Fibroblast of skin of scalp (primary cell): ENCODE measurements around the gene FBP1. TPM values are rescaled to one million over a fixed set of nuclear protein-coding genes. Genes with fewer than 3 reads are reported as not detected.
A peak's percentile ranks its signal among the peaks of the same experiment; 100 is the strongest.

ENCODE experiments used
- DNase-seq: peaks from one replicate; pipeline ENCODE4 v3.0.0-alpha.2; 2013
- polyA plus RNA-seq, 2 experiments: library from polyadenylated mRNA; unstranded; fragments of 120-200 nt; gene quantifications; one replicate each; pipeline ENCODE4 v1.2.1, GENCODE V29; 2013; ENCODE audit not compliant: insufficient read length in 2 of 2

FBP1 gene
- polyA plus RNA-seq (2013, experiment 1 of 2; ENCODE audit: insufficient read length) = not detected
- 0.22 TPM for polyA plus RNA-seq (2013, experiment 2 of 2; ENCODE audit: insufficient read length)

GRCh38 chr9:94639061-94639998, at the start of gene FBP1:
FBP1 (minus strand) TSS chr9:94639518; CDS start chr9:94639310, 208 bp downstream.
- DNase-seq = no peak

DNA sequence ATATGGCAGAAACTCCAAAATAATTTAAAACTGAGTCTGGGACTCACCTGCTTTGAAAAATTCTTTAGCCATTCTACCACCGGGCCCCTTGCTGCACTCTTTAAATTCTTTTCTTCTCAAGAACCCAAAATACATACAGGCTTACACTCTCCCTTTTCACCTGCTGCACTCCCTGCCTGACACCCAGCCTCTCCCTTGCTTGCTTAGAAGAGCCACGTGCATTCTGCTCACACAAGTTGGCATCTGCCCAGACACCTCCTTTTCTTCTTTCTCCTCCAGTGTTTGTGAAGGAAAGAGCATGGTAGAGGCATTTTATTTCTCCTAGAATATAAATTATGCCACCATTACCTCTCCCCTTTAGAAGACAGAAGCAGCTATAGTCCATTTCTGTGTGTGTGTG, 48.1 kb upstream of the FBP1 start:
- no peak for DNase-seq

DNA sequence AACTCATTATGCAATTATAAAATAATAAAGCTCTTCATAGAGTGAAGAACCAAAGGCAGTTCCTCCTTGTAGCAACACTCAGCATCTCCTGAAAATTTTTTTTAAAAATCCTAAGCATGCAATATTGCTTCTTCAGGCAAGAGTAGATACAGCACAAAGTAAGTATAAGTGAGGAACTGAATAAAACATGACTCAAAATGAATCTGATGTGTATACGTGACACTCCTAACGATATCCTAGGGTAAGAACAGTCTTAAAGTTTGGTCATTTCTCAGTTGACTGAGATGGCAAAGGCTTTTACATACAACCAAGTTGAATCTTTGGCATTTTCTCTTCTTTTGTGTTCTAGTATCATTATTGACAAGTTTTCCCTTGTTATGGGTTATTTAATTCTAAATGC, 46.0 kb upstream of the FBP1 start:
- no peak for DNase-seq

DNA sequence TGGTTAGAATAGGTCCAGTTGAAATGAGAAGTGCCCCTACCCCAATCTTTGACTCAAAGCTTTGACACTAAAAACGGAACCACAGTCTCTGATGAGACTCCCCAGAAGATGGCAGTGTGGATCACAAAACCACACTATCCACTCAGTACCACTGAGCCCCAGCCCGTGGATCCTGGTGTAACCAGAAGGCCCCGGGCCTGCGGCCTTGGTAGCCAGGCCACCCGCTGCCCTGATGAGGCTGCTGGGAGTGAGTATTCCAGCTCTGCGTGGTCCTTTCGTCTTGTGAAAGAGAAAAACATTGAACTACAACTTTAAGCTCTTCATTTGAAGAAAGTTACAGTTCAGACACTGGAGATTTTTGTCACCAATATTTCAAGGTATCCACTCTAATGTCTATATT, 42.2 kb upstream of the FBP1 start:
- DNase-seq = peak; percentile 87

- no peak for DNase-seq
Observed at GRCh38 chr9:94680621-94681020, 41.3 kb upstream of the FBP1 start.

DNA sequence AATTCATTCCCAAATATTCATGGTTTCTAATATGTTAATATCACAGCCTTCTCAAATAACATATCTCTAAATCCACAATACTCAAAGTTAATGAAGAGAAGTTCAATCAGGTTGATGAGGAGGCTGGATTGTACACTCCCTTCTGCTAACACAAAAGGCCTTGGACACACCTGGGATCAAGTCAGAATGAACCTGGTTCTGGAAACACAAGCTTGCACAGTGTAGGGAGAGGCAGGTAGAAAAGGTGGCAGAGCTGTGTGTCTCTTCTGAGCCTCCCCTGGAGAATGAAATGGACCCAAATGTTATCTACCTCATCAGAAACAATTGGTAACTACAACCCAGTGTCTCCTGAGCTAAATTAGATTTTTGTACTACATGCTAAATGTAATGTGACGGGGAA, 40.7 kb upstream of the FBP1 start:
- no peak for DNase-seq

DNA sequence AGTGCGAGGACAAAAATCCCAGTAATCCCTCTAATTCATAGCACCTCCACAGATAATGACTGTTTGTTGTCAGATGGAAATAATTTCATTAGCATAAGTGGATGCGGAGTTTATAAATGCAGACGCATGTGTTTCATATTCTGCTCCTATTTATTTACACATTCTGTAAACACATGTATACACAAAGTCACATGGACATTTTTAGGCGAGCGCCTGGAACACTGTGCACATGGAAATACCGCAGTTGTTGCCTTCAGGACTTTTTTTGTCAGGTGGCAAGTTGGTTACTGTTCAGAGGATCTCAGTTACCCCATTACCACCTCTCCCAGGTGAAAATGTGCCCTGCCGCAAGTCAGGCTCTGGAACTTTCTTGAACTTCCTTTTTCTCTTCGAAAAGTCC, 40.3 kb upstream of the FBP1 start:
- DNase-seq = no peak

DNA sequence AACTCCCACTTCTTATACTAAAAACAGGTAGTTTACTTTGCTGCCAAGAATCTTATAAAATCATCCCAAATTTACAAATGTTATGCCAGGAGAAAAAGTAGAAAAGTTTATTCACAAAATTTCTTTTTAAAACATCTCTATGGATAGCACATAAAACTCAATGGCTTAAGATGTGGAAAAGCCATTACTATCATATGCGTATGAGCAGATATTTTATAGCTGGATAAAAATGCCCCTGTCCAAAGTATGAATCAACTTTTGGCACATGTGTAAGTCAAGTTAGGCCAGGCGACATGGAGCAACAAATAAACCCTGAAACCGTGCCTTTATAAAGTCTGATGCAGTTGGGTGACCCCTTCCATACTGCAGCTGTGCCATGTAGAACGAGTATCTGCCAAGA, 38.6 kb upstream of the FBP1 start:
- no peak for DNase-seq

DNA sequence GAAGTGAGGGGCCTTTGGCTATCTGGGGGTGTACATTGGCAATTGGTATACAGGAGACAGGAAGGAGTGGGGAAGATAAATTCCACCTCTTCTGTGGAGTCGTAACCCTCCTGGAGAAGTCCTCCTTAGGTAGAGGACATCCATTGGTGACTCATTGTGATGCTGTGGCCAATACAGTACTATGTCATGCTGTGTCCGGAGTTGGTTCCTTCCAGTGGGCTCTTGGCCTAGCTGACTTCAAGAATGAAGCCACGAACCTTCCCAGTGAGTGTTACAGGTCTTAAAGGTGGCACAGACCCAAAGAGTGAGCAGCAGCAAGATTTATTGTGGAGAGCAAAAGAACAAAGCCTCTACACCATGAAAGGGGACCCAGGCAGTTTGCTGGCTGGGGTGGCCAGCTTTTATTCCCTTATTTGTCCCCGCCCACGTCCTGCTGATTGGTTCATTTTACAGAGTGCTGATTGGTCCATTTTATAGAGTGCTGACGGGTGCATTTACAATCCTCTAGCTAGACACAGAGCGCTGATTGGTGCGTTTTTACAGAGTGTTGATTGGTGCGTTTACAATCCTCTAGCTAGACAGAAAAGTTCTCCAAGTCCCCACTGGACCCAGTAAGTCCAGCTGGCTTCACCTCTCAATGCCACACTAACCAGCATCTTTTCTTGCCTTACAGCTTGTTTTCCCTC, 37.3 kb upstream of the FBP1 start:
- DNase-seq = no peak

DNA sequence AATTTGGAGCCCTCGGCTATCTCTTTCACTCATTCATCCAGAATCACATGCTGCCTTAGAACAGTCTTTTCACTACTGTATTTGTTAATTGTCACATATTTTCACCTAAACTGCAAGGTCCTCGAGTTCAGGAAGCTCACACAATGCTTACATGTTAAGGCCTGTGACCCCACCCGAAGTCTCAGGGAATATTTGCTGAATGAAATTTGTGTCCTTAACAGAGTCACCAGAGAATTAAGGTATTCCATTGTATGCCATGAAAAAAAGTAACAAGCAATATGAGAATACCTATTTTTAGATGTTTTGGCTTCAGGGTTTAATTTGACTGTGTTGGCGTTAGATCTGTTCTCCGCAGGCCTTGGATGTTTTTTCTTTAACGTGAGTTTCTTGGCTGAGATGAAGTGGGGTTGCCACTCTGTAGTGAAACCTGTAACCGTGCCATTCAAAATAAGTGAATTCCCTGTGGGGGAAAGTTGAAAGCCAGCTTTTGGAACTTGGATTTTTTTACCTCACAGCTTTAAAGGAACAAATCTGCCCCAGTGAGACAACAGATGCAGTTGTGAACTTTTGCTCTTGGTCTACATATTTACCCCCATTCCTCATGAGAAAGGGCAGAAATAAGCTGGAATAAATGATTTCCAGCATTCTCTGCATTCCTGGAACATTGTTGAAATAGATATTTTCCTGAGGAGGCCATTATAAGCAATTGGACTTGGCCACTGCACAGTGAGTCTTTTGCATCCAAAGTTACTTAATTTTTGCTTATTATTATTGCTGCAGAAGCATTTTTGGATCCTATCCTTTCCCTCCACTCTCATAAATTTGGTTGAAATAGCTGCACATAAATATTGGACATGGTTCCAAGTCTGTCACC, 35.9 kb upstream of the FBP1 start:
- DNase-seq = peak; percentile 90

DNA sequence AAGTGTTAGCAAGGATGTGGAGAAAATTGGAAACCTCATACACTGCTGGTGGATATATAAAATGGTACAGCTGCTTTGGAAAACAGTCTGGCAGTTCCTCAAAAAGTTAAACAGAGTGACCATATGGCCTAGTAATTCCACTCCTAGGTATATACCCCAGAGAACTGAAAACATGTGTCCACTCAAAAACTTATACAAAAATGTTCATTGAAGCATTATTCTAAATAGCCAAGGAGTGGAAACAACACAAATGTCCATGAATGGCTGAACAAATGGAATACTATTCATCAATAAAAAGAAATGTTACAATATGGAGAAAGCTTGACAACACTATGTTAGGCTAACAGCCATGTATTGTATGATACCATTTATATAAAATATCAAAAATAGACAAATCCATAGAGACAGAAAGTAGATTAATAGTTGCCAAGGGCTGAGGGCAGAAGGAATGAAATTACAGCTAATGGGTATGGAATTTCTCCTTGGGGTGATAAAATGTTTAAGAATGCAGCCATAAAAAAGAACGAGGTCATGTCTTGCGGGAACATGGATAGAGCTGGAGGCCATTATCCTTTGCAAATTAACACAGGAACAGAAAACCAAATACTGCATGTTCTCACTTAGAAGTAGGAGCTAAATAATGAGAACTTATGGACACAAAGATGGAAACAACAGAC, 33.6 kb upstream of the FBP1 start:
- DNase-seq = peak; percentile 87

GRCh38 chr9:94668928-94669729, 29.8 kb upstream of the FBP1 start:
- DNase-seq = peak; percentile 76

DNA sequence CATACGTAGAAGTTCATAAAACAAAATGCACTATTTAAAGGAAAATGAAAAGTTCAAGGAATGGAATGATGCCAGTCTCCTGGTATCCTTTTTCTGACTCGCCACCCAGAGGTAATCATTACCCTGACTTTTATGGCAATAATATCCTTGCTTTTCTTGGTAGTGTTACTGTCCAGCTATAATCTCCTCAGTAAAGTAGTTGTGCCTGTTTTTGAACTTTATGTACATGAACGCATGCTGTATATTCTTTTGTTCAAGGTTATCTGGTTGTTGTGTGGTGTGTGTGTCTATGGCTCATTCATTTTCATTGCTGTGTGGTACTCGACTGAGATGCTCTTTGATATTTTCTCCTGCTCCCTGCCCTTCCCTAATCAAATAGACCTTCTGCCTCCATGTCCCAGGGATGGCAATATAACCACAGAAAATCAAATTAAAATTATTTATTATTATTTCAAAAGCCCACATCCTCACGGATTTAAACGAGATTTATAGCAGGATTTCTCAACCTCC, 29.2 kb upstream of the FBP1 start:
- no peak for DNase-seq

DNA sequence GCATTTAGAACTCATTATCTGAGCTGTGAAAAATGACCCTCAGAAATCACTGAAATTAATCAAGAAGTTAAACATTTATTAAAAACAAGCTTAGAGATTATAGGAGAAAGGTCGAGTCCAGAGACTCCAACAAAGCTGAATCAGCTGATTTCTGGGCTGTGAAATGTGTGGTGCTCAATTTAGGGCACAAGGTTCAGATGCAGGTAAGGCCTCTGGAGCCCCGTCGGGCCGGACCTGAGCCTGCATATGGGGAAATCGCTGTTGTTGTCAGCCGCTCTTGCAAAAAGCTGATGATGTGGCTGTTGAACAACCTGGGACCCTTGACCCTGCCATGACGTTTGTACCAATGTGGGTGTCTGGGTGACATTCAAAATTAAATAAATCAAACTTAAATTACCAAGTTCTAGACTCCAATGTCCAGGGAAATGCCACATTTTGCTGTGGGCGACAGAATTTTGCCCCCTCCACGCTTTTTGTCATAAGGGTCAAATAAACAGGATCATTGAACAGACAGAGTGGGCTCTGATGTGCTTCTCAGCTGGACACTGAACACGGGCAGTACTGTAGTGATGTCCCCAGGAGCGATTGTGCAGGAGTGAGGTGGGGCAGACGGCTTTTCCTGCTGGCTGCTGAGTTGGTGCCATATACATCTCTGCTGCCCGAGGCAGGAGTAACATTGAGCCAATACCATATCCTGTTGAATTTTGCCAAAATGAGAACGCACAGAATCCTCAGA, 27.2 kb upstream of the FBP1 start:
- DNase-seq = no peak

DNA sequence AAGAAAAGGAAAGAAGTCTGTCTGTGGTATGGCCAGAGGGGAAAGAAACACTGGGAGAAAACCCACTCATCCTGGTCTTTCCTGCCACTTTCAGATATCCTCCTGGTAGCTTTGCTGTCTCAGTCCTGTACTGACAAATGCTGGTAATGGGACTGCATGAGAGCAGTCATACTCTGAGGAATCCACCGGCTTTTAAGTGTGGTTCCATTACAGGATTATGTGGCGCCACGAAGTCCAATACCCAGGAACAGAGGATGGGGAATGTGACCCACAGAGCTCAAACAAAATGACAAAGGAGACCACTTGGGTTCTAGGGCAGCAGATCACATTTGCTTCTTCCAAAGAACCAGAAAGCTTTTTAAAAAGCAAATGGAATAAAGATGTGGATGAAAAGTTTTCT, 26.3 kb upstream of the FBP1 start:
- no peak for DNase-seq

- DNase-seq = no peak
Observed at GRCh38 chr9:94664801-94665200, 25.5 kb upstream of the FBP1 start.

GRCh38 chr9:94663640-94664039, 24.3 kb upstream of the FBP1 start:
- DNase-seq = no peak

- DNase-seq = no peak
Observed at GRCh38 chr9:94663140-94663539, 23.8 kb upstream of the FBP1 start.

DNA sequence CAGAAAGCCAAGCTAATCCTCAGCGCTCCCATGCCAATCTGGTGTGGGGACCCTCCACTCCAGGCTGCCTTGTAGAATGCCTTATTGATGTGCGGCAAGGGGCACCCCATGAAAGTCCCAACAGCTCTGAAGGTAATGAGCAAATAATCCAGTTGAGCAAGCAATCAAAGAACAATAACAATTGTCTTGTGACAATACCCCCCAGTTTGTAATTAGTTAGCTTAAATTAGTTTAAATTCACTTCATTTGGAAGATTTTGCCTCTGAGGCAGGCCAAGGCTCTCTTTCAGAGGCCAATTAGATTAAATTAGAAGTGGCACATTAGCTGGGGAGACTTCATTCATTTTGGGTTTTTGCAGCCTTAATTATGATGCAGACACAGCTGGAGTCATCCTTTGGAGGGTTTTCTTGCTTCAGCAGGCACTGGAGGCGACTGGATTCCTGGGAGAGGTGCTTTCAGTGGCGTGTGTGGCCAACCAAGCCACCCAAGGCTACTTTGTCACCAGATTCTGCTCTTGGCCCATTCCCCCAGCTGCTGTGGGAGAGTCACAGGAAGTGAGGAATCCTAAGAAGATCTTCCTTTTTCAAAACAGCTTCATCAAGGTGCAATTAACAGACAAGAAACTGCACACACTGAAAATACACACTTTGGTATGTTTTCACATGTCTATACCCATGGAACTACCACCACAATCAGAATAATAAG, 17.9 kb upstream of the FBP1 start:
- DNase-seq = no peak

- no peak for DNase-seq
Observed at GRCh38 chr9:94656200-94656599, 16.9 kb upstream of the FBP1 start.
